Retinal pigment epithelial cell (primary cell): ENCODE data around the gene MKLN1.
A peak's percentile ranks its signal among the peaks of the same experiment; 100 is the strongest.

ENCODE experiments used
- DNase-seq: peaks from one replicate; pipeline ENCODE4 v3.0.0-alpha.2; 2010; ENCODE audit warnings: low read depth
- H3K4me3 ChIP-seq: 2 replicates; pipeline ENCODE4 v1.5.1; 2011; ENCODE audit warnings: mild to moderate bottlenecking, low read length, control low read depth, moderate library complexity
- TF ChIP-seq, protein P1 (sequence below): conservative IDR thresholded peaks from 2 replicates; pipeline ENCODE4 v1.5.1; 2011; ENCODE audit warnings: low read depth, low read length, control low read depth, inconsistent platforms

The MKLN1 gene

DNA sequence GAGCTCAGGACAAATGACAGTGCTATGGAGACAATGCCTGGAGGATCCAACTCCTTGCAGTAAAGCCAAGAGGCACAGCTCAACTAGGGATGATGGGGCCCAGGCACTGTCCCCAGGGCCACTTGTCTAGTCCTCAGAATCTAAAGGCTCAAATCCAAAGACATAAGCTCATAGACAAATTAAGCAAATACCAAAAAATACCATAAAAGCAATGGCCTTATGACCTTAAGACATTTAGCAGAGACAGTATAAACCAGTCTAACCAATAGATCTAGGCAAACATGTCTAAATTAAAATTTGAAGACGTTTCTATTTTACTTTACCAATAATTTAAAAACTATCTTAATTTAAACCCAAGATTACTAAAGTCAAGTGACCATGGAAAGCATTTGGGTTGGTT lies 14.8 kb upstream of the MKLN1 start:
- TF ChIP-seq, protein P1, sequence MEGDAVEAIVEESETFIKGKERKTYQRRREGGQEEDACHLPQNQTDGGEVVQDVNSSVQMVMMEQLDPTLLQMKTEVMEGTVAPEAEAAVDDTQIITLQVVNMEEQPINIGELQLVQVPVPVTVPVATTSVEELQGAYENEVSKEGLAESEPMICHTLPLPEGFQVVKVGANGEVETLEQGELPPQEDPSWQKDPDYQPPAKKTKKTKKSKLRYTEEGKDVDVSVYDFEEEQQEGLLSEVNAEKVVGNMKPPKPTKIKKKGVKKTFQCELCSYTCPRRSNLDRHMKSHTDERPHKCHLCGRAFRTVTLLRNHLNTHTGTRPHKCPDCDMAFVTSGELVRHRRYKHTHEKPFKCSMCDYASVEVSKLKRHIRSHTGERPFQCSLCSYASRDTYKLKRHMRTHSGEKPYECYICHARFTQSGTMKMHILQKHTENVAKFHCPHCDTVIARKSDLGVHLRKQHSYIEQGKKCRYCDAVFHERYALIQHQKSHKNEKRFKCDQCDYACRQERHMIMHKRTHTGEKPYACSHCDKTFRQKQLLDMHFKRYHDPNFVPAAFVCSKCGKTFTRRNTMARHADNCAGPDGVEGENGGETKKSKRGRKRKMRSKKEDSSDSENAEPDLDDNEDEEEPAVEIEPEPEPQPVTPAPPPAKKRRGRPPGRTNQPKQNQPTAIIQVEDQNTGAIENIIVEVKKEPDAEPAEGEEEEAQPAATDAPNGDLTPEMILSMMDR, result no peak
- no peak for DNase-seq
- no peak overlapping the region for H3K4me3 ChIP-seq

DNA sequence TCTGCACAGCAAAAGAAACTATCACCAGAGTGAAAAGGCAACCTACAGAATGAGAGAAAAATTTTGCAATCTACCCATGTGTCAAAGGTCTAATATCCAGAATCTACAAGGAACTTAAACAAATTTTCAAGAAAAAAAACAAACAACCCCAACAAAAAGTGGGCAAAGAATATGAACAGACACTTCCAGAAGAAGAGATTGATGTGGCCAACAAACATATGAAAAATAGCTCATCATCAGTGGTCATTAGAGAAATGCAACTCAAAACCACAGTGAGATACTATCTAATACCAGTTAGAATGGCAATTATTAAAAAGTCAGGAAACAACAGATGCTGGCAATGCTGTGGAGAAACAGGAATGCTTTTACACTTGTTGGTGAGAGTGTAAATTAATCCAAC lies 7.1 kb upstream of the MKLN1 start:
- no peak overlapping the region for H3K4me3 ChIP-seq
- no peak for DNase-seq
- TF ChIP-seq, protein P1, result no peak

DNA sequence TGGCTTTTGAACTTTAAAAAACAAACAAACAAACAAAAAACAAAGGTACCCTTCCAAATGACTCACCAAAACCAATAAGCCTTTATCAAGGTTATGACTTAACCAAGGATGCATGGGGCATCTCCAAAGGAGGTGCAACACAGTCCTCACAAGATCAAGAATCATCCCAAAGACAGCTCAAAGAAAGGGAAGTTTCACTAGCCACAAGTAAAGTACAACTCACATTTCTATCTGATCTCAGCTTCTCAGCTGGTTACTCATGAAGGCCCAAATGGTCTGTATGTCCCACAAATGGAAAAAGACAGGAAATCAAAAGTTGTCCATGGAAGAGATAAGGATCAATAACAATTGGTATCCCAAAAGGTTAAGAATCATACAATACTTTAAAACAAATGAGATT lies 6.0 kb upstream of the MKLN1 start:
- DNase-seq, result no peak

DNA sequence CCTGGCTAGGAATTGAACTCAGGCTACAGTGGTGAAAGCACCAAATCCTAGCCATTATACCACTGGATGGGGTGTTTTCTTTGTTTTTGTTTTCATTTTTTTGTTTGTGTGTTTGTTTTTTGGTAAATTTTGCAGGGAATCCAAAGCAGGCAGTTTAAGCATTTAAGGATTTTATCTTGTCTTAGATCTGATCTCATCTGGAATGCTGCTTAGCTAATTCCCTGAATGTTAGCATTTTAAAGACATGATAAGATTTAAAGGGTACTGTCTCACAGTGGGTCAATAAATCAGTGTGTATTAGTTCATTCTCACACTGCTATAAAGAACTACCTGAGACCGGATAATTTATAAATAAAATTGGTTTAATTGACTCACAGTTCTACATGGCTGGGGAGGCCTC lies 5.6 kb upstream of the MKLN1 start:
- TF ChIP-seq, protein P1, result no peak
- no peak overlapping the region for H3K4me3 ChIP-seq
- no peak for DNase-seq

More for the DNA sequence above, 6.0 kb upstream of the MKLN1 start:
- TF ChIP-seq, protein P1, result no peak
- no peak overlapping the region for H3K4me3 ChIP-seq

DNA sequence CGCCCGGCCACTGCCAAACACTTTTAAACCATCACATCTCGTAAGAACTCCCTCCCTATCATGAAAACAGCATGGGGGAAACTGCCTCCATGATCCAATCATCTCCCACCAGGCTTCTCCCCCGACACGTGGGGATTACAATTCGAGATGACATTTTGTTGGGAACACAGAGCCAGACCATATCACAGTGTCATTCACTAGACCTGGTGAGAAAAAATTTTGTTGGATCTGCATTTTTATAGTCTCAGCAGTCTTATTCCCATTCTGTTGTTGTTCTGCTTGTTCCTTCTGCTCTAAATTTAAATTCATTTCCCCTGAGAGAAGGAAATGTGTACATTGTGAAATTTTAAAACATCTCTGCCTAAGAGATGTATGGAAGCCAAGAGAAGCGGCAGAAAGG lies 4.8 kb upstream of the MKLN1 start:
- TF ChIP-seq, protein P1, result no peak
- H3K4me3 ChIP-seq, result no peak overlapping the region

DNA sequence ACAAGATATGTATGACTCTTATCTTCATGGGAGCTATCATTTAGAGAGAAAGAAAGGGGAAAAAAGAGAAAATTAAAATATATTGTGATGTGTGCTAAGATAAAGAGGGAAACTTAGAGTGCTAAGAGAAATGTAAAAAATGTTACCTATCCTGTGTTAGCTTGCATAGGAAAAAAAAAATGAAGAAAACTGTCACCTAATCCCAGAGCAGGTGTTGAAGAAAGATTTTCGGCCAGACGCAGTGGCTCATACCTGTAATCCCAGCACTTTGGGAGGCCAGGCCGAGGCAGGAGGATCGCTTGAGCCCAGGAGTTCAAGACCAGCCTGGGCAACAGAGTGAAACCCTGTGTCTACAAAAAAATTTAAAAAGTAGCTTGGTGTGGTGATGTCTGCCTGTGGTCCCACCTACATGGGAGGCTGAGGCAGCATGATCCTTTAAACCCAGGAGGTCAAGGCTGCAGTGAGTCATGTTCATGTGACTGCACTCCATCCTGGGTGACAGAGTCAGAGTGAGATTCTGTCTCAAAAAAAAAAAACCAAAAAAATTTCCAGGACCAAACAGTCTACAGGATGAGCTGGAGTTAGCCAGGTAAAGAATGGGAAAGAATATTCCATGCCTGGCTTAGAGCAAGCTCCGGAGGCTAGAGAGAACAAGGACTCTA lies 2.4 kb upstream of the MKLN1 start:
- no peak overlapping the region for H3K4me3 ChIP-seq
- no peak for DNase-seq
- TF ChIP-seq, protein P1, result no peak

More for the DNA sequence above, 4.8 kb upstream of the MKLN1 start:
- no peak for DNase-seq

DNA sequence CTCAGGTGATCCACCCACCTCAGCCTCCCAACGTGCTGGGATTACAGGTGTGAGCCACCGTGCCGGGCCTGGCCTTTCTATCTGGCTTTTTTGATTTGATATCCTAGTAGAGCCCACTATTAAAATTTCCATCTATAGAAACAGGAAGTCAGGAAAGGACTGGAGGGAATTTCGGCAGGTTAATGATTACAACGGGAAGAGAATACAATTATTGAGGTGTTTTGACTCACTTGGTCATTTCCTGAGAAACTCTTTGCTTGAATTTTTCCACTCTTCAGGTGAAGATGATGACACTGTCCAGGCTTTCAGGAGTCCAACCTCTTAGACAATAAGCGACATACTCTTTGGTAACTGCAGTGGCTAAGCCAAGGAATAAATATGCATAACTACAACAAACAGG lies 1.1 kb upstream of the MKLN1 start:
- H3K4me3 ChIP-seq, result peak overlapping the region; percentile 91
- TF ChIP-seq, protein P1, result no peak
- DNase-seq, result no peak
